SU-DHL-6 (cell line): ENCODE data around the gene TMEM95.

Source experiments
- H2AFZ ChIP-seq: fragments of 200-600 bp; sonication (generic); 2 replicates; pipeline ENCODE4 v1.6.1; 2014; ENCODE audit warnings: low read depth, mild to moderate bottlenecking, moderate library complexity, mixed read lengths, antibody characterized with exemption, low read length; ENCODE audit not compliant: severe bottlenecking
- H3F3A ChIP-seq: fragments of 200-600 bp; shearing (Covaris generic); 2 replicates; pipeline ENCODE4 v1.6.0; 2016; ENCODE audit warnings: antibody characterized with exemption, mild to moderate bottlenecking; ENCODE audit not compliant: insufficient read depth
- H3K27ac ChIP-seq: fragments of 200-600 bp; sonication (generic); 2 replicates; pipeline ENCODE4 v1.5.1; 2016; ENCODE audit warnings: low read depth, mild to moderate bottlenecking, low read length, moderate library complexity, mixed read lengths
- H3K27me3 ChIP-seq: fragments of 200-600 bp; sonication (generic), shearing (Covaris generic); 2 replicates; pipeline ENCODE4 v1.6.0; 2014; ENCODE audit warnings: mild to moderate bottlenecking, low read length
- H3K36me3 ChIP-seq: fragments of 200-600 bp; sonication (generic); 2 replicates; pipeline ENCODE4 v1.6.1; 2014; ENCODE audit warnings: mild to moderate bottlenecking, low read length, mixed read lengths
- H3K4me2 ChIP-seq: fragments of 300-600, 200-600 bp; shearing (Covaris generic), sonication (generic); 2 replicates; pipeline ENCODE4 v1.6.0; 2014; ENCODE audit warnings: low read length, low read depth, mild to moderate bottlenecking; ENCODE audit not compliant: poor library complexity, severe bottlenecking
- H3K4me3 ChIP-seq: fragments of 200-600 bp; sonication (generic); 2 replicates; pipeline ENCODE4 v1.5.1; 2014; ENCODE audit warnings: antibody characterized with exemption, low read length, mild to moderate bottlenecking, mixed read lengths; ENCODE audit not compliant: insufficient read depth, poor library complexity, severe bottlenecking
- H3K79me2 ChIP-seq: fragments of 200-600 bp; sonication (generic); 2 replicates; pipeline ENCODE4 v1.6.1; 2014; ENCODE audit warnings: mild to moderate bottlenecking, low read length, moderate library complexity; ENCODE audit not compliant: insufficient read depth
- H3K9ac ChIP-seq: fragments of 200-600 bp; sonication (generic); 2 replicates; pipeline ENCODE4 v1.7.0; 2014; ENCODE audit warnings: mild to moderate bottlenecking, low read length
- H3K9me2 ChIP-seq: fragments of 200-600 bp; sonication (generic); replicated peaks from 2 replicates; pipeline ENCODE4 v1.6.1; 2014; ENCODE audit warnings: low read length; ENCODE audit not compliant: insufficient read depth
- H3K9me3 ChIP-seq: fragments of 200-600 bp; sonication (generic); 2 replicates; pipeline ENCODE4 v1.6.1; 2014; ENCODE audit warnings: low read length, mixed read lengths; ENCODE audit not compliant: insufficient read depth
- H4K20me1 ChIP-seq: fragments of 200-600 bp; sonication (generic); 2 replicates; pipeline ENCODE4 v1.6.1; 2014; ENCODE audit warnings: low read depth, mild to moderate bottlenecking, antibody characterized with exemption, low read length, moderate library complexity, mixed read lengths
- CTCF ChIP-seq: fragments of 200-600 bp; sonication (generic); IDR thresholded peaks from one replicate; pipeline ENCODE4 v1.5.1; 2017; ENCODE audit warnings: antibody characterized with exemption, mild to moderate bottlenecking, low read length, moderate library complexity; ENCODE audit not compliant: insufficient read depth, poor library complexity, severe bottlenecking
- EZH2phosphoT487 ChIP-seq: fragments of 200-600 bp; sonication (generic), shearing (Covaris generic); conservative IDR thresholded peaks from 2 replicates; pipeline ENCODE4 v1.6.1; 2018; ENCODE audit warnings: mild to moderate bottlenecking, antibody characterized with exemption, low read length, moderate library complexity, mixed read lengths

TMEM95 gene

GRCh38 chr17:7318121-7318860, 36.7 kb upstream of the TMEM95 start:
- Histone ChIP-seq H3K79me2 (peaks cover 6% of the 10 kb centered on the region), H3K27ac (no peak overlapping the region), H2AFZ (no peak overlapping the region), H3K4me3 (no peak overlapping the region), H3K4me2 (no peak overlapping the region), H3K9me3 (no peaks in the 10 kb centered on the region), H3F3A (peaks cover 12% of the 10 kb centered on the region), H4K20me1 (no peaks in the 10 kb centered on the region), H3K27me3 (no peaks in the 10 kb centered on the region), H3K9ac (no peak overlapping the region), H3K36me3 (no peaks in the 10 kb centered on the region), H3K9me2 (no peaks in the 10 kb centered on the region)
- TF ChIP-seq EZH2phosphoT487: no peak
- TF ChIP-seq CTCF: no peak

- H3K9me2 ChIP-seq: no peaks in the 10 kb centered on the region
- no peak overlapping the region for H2AFZ ChIP-seq
- no peaks in the 10 kb centered on the region for H3K36me3 ChIP-seq
- H3K27me3 ChIP-seq: no peaks in the 10 kb centered on the region
- H3K4me3 ChIP-seq: no peak overlapping the region
- TF ChIP-seq EZH2phosphoT487 (no peak), CTCF (no peak)
- no peaks in the 10 kb centered on the region for H3K79me2 ChIP-seq
- H3F3A ChIP-seq: no peaks in the 10 kb centered on the region
- H4K20me1 ChIP-seq: no peaks in the 10 kb centered on the region
- no peak overlapping the region for H3K4me2 ChIP-seq
- no peaks in the 10 kb centered on the region for H3K9me3 ChIP-seq
- H3K9ac ChIP-seq: no peak overlapping the region
- no peak overlapping the region for H3K27ac ChIP-seq
These were observed 33.5 kb upstream of the TMEM95 start for GRCh38 chr17:7321466-7321865.

GRCh38 chr17:7322520-7323194, 32.3 kb upstream of the TMEM95 start:
- no peaks in the 10 kb centered on the region for H3K9me2 ChIP-seq
- H3K27me3 ChIP-seq: no peaks in the 10 kb centered on the region
- H3K9me3 ChIP-seq: no peaks in the 10 kb centered on the region
- no peaks in the 10 kb centered on the region for H4K20me1 ChIP-seq
- H3K4me2 ChIP-seq: no peak overlapping the region
- H3K9ac ChIP-seq: no peak overlapping the region
- no peak overlapping the region for H3K4me3 ChIP-seq
- TF ChIP-seq EZH2phosphoT487 (no peak), CTCF (no peak)
- peaks cover 6% of the 10 kb centered on the region; the same call in 1 of the 2 replicates for H3K79me2 ChIP-seq
- H3F3A ChIP-seq: no peaks in the 10 kb centered on the region
- no peak overlapping the region for H3K27ac ChIP-seq
- no peaks in the 10 kb centered on the region for H3K36me3 ChIP-seq
- no peak overlapping the region for H2AFZ ChIP-seq
